ENCODE measurements around the gene APPL2.

The APPL2 gene

DNA sequence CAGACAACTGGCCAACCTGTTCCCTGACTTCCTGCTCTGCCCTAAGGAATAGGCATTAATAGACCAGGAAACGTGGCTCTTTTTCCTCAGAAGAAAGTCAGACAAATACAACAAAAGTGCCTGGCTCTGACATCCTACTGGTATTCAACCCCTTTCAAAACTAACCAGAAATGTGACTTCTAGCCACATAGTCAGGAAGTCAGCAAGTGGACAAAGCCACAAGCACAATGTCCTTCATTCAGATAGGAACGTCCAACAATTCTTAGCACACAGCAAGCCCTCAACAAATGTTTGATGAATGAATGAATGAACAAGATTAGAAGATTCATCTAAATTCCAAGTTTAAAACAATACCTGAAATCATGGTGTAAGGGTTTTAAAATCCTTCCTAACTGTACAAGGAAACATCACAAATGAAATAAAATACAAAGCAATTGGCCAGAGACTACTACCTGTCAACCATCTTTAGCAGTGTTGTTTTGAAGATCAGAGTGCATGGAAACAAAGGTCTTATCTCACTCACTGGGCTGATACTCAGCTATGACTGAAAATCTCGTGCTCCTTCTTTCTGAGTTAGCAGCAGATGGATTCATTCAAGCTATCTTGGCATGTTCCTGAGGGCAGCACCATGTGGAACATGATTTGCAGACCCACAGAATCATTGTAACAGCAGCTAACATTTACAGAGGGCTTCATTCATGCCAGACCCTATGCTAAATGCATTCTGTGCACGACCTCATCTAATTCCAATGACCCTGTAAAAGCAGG, 16.5 kb downstream of the APPL2 start:
- DNase-seq (ENCODE audit: low read depth) = no peak
- H3K4me3 ChIP-seq (ENCODE audit: low read depth, low read length) = no peak overlapping the region
- no peak for TF ChIP-seq CTCF (IDR thresholded peaks at IDR 0.05; ENCODE audit: insufficient read depth, low read depth, low read length, missing control alignments)

DNA sequence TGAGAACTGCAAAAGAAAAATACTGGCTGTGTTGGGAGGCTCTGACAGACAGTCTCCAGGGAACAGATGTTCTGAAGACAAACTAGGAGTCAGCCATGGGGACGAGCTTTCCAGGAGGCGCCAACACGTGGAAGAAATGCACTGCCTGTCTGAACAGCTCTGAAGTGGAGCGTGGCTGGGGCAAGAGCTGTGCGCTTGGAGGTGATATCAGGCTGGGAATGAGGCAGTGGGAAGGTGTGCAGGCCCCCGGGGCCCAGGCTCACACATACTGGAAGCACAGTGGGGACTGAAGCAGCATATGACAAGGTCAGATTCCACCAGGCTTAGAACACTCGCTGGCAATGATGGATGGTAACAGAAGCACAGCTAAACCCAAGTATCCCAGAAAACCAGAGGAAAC, 17.5 kb downstream of the APPL2 start:
- no peak for TF ChIP-seq CTCF (IDR thresholded peaks at IDR 0.05; ENCODE audit: insufficient read depth, low read depth, low read length, missing control alignments)
- no peak overlapping the region for H3K4me3 ChIP-seq (ENCODE audit: low read depth, low read length)
- DNase-seq (ENCODE audit: low read depth) = no peak

- no peak for TF ChIP-seq CTCF (IDR thresholded peaks at IDR 0.05; ENCODE audit: insufficient read depth, low read depth, low read length, missing control alignments)
- no peak overlapping the region for H3K4me3 ChIP-seq (ENCODE audit: low read depth, low read length)
- no peak for DNase-seq (ENCODE audit: low read depth)
Measured at GRCh38 chr12:105214670-105215375, 21.2 kb downstream of the APPL2 start.

DNA sequence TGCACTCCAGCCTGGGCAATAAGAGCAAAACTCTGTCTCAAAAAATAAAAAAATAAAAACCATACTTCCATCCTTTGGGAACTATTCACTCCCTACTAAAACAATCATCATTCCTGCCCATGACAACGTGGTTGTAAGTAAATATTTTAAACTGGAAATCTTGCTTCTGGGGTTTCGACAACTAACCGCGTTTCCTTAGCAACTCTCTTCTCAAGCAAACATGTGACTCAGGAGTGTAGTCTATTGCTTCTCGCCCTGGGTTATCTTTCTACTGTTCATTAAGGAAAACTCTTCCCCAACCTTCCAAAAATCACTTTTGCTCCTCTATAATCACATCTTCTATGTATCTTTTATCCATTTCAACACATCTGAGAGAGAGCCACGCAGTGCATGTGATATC, 21.8 kb downstream of the APPL2 start:
- no peak overlapping the region for H3K4me3 ChIP-seq (ENCODE audit: low read depth, low read length)
- no peak for DNase-seq (ENCODE audit: low read depth)
- TF ChIP-seq CTCF (IDR thresholded peaks at IDR 0.05; ENCODE audit: insufficient read depth, low read depth, low read length, missing control alignments) = no peak

- no peak overlapping the region for H3K4me3 ChIP-seq (ENCODE audit: low read depth, low read length)
- TF ChIP-seq CTCF (IDR thresholded peaks at IDR 0.05; ENCODE audit: insufficient read depth, low read depth, low read length, missing control alignments) = no peak
- DNase-seq (ENCODE audit: low read depth) = no peak
Measured at GRCh38 chr12:105212438-105212837, 23.5 kb downstream of the APPL2 start.

- no peak overlapping the region for H3K4me3 ChIP-seq (ENCODE audit: low read depth, low read length)
- no peak for TF ChIP-seq CTCF (IDR thresholded peaks at IDR 0.05; ENCODE audit: insufficient read depth, low read depth, low read length, missing control alignments)
- DNase-seq (ENCODE audit: low read depth) = no peak
Measured at GRCh38 chr12:105209091-105209490, 26.9 kb downstream of the APPL2 start.

Data from GM12865 (cell line).